HG02852 (cell line): ENCODE results near the gene DSCAM.

Source experiments
- ATAC-seq: cut with Tn5 transposase; IDR thresholded peaks from one replicate; pipeline ENCODE4 v1.9.1; 2021; ENCODE audit warnings: mild to moderate bottlenecking, moderate library complexity; ENCODE audit not compliant: unreplicated experiment

Gene DSCAM

GRCh38 chr21:40839521-40839920, 7.4 kb downstream of the DSCAM start:
- no peak for ATAC-seq

- no peak for ATAC-seq
Observed at GRCh38 chr21:40837456-40837855, 9.5 kb downstream of the DSCAM start.

- ATAC-seq = no peak
Observed at GRCh38 chr21:40835184-40835694, 11.7 kb downstream of the DSCAM start.

- ATAC-seq = no peak
Observed at GRCh38 chr21:40833184-40833583, 13.8 kb downstream of the DSCAM start.

- no peak for ATAC-seq
Observed at GRCh38 chr21:40832316-40832715, 14.6 kb downstream of the DSCAM start.

- no peak for ATAC-seq
Observed at GRCh38 chr21:40830836-40831235, 16.1 kb downstream of the DSCAM start.

GRCh38 chr21:40829791-40830190, 17.2 kb downstream of the DSCAM start:
- no peak for ATAC-seq

- no peak for ATAC-seq
Observed at GRCh38 chr21:40829308-40829707, 17.6 kb downstream of the DSCAM start.

GRCh38 chr21:40827509-40827908, 19.4 kb downstream of the DSCAM start:
- no peak for ATAC-seq

- ATAC-seq = no peak
Observed at GRCh38 chr21:40819071-40819900, 27.7 kb downstream of the DSCAM start.

- no peak for ATAC-seq
Observed at GRCh38 chr21:40813918-40814317, 33.0 kb downstream of the DSCAM start.

GRCh38 chr21:40809673-40810197, 37.2 kb downstream of the DSCAM start:
- no peak for ATAC-seq

GRCh38 chr21:40803101-40803500, 43.9 kb downstream of the DSCAM start:
- no peak for ATAC-seq

- no peak for ATAC-seq
Observed at GRCh38 chr21:40800126-40800525, 46.8 kb downstream of the DSCAM start.

GRCh38 chr21:40797891-40798290, 49.1 kb downstream of the DSCAM start:
- ATAC-seq = no peak

GRCh38 chr21:40797410-40797809, 49.5 kb downstream of the DSCAM start:
- no peak for ATAC-seq

GRCh38 chr21:40796464-40796863, 50.5 kb downstream of the DSCAM start:
- ATAC-seq = no peak

GRCh38 chr21:40795313-40795712, 51.6 kb downstream of the DSCAM start:
- ATAC-seq = no peak

- ATAC-seq = no peak
Observed at GRCh38 chr21:40792691-40793456, 54.1 kb downstream of the DSCAM start.

GRCh38 chr21:40788635-40789034, 58.3 kb downstream of the DSCAM start:
- ATAC-seq = no peak

GRCh38 chr21:40783404-40783803, 63.6 kb downstream of the DSCAM start:
- no peak for ATAC-seq
